Lung (tissue), 12 donors: ENCODE measurements around the gene CEBPB. TPM values are rescaled to one million over a fixed set of nuclear protein-coding genes. Genes with fewer than 3 reads are reported as not detected.

ENCODE experiments used
- ATAC-seq: fragments of 200-7000 bp; cut with Tn5 transposase; one replicate; pipeline ENCODE4 v1.9.1; 2020; ENCODE audit warnings: moderate number of reproducible peaks; ENCODE audit not compliant: insufficient read depth, low FRiP score
- DNase-seq, 3 donors: peaks; one replicate each; pipeline ENCODE4 v3.0.0-alpha.2; 2013 to 2017
- H3K27ac ChIP-seq, 2 donors: one replicate each; pipeline ENCODE4 v1.5.1; 2013; ENCODE audit warnings: mild to moderate bottlenecking in 2 of 2, moderate library complexity in 2 of 2, control low read depth in 1 of 2, inconsistent platforms in 1 of 2, low read depth in 1 of 2, low read length in 1 of 2
- H3K27me3 ChIP-seq, 3 donors: one replicate each; pipeline ENCODE4 v1.5.1; 2013; ENCODE audit warnings: low read length in 2 of 3; ENCODE audit not compliant: control insufficient read depth in 3 of 3, insufficient read depth in 3 of 3
- H3K36me3 ChIP-seq, 4 donors: one replicate each; pipeline ENCODE4 v1.5.1; 2013; ENCODE audit warnings: low read length in 4 of 4, mild to moderate bottlenecking in 1 of 4, moderate library complexity in 1 of 4; ENCODE audit not compliant: control insufficient read depth in 4 of 4, insufficient read depth in 4 of 4
- H3K4me1 ChIP-seq, 5 donors: one replicate each; pipeline ENCODE4 v1.5.1; 2013; ENCODE audit warnings: low read length in 5 of 5, mild to moderate bottlenecking in 2 of 5, moderate library complexity in 1 of 5; ENCODE audit not compliant: control insufficient read depth in 5 of 5, insufficient read depth in 5 of 5
- H3K4me3 ChIP-seq: one replicate; pipeline ENCODE4 v1.5.1; 2013; ENCODE audit warnings: mild to moderate bottlenecking, control low read depth, moderate library complexity
- H3K9ac ChIP-seq, 2 donors: one replicate each; pipeline ENCODE4 v1.5.1; 2013; ENCODE audit warnings: low read length in 2 of 2, control low read depth in 1 of 2; ENCODE audit not compliant: insufficient read depth in 1 of 2
- H3K9me3 ChIP-seq, 4 donors: one replicate each; pipeline ENCODE4 v1.5.1; 2013; ENCODE audit warnings: low read length in 3 of 4, mild to moderate bottlenecking in 1 of 4, moderate library complexity in 1 of 4; ENCODE audit not compliant: control insufficient read depth in 4 of 4, insufficient read depth in 3 of 4
- CTCF ChIP-seq: IDR thresholded peaks from 2 replicates; pipeline ENCODE4 v1.5.1; 2012; ENCODE audit warnings: mild to moderate bottlenecking; ENCODE audit errors: control extremely low read depth, extremely low read depth
- WGBS, 2 donors: extraction: QIAGEN DNeasy Blood & Tissue Kit; methylation state at CpG; one replicate each; pipeline ENCODE4 v1.1.7; 2013; 5-methylcytosine and 5-hydroxymethylcytosine counted together
- polyA plus RNA-seq, 2 donors: library from polyadenylated mRNA; stranded (reverse); fragments of 200-250 nt; gene quantifications; one replicate each; pipeline ENCODE4 v1.2.1, GENCODE V29; 2013
- total RNA-seq, 2 donors: library from RNA; depleted of rRNA in 1 of 2; stranded (reverse); fragments of >200 nt in 1 of 2; gene quantifications; one replicate each; pipeline ENCODE4 v1.2.1, GENCODE V29; 2014 to 2021
- donor health status: control.
- donor health status: control.
- donor health status: Bipolar disorder and iron deficiency.
- donor health status: healthy.
- donor health status: DM: yes; HTN: yes; CAD: no.

Gene CEBPB
- total and polyA plus RNA-seq, 4 donors, result 53.2 to 296 (median 124) TPM

GRCh38 chr20:50192364-50193198 is 2.0 kb downstream of the CEBPB start:
- no peaks in the 10 kb centered on the region for H3K9me3 ChIP-seq
- DNase-seq (peak; percentile 77 to 83 (median 78)), ATAC-seq (no peak)
- peaks cover 0 to 35% (median 18%) of the 10 kb centered on the region in 4 donors for H3K36me3 ChIP-seq
- WGBS, 2 donors, result 7% methylated on average over 25 of the region's 25 CpGs
- H3K27me3 ChIP-seq, result no peaks in the 10 kb centered on the region
- peak overlapping the region; percentile 41 to 94 for H3K9ac ChIP-seq
- peaks cover 0 to 28% (median 10%) of the 10 kb centered on the region in 5 donors for H3K4me1 ChIP-seq
- H3K27ac ChIP-seq, result peak overlapping the region; percentile 80 to 89
- no peak for TF ChIP-seq CTCF
- peak overlapping the region; percentile 88 for H3K4me3 ChIP-seq

GRCh38 chr20:50193199-50193835 is 2.7 kb downstream of the CEBPB start:
- Histone ChIP-seq H3K4me1 (peaks cover 0 to 28% (median 10%) of the 10 kb centered on the region in 5 donors), H3K27ac (peak overlapping the region; percentile 80 to 89), H3K4me3 (peak overlapping the region; percentile 88), H3K36me3 (peaks cover 0 to 35% (median 18%) of the 10 kb centered on the region in 4 donors), H3K9me3 (no peaks in the 10 kb centered on the region), H3K9ac (peak overlapping the region; percentile 41 to 94), H3K27me3 (no peaks in the 10 kb centered on the region)
- ATAC-seq (no peak), DNase-seq (no peak)
- 50 to 74% methylated on average over 10 of the region's 10 CpGs for WGBS, 2 donors
- no peak for TF ChIP-seq CTCF

- 46 to 55% methylated on average over 16 of the region's 16 CpGs for WGBS, 2 donors
- Histone ChIP-seq H3K4me3 (peak overlapping the region; percentile 88), H3K9ac (peak overlapping the region in 1 of 2 donors; percentile 94), H3K9me3 (no peaks in the 10 kb centered on the region), H3K27me3 (no peaks in the 10 kb centered on the region), H3K27ac (peak overlapping the region in 1 of 2 donors; percentile 89), H3K36me3 (peaks cover 0 to 38% (median 19%) of the 10 kb centered on the region in 4 donors), H3K4me1 (peaks cover 0 to 28% (median 10%) of the 10 kb centered on the region in 5 donors)
- DNase-seq, result peak in 2 of 3 donors; percentile 44 to 55
- TF ChIP-seq CTCF, result no peak
- no peak for ATAC-seq
Measured at GRCh38 chr20:50193836-50194421, 3.3 kb downstream of the CEBPB start.
